SK-N-SH (cell line): ENCODE measurements around the gene SLIT1. TPM values are rescaled to one million over a fixed set of nuclear protein-coding genes. Genes with fewer than 3 reads are reported as not detected.

ENCODE experiments used
- CTCF ChIA-PET: fragments of 300-600, 350-600 bp; formaldehyde crosslinking; extraction: SDS; loops from one replicate; lab custom pipeline; 2021; lab: Yijun Ruan, JAX
- POLR2A ChIA-PET: fragments of 350-600 bp; sonication (Branson Sonifier 250); formaldehyde crosslinking; extraction: SDS; loops from one replicate; lab custom pipeline; 2020; ENCODE audit warnings: antibody characterized with exemption, inconsistent platforms; lab: Yijun Ruan, JAX
- DNase-seq: peaks from one replicate; pipeline ENCODE4 v3.0.0; 2012
- H2AFZ ChIP-seq: fragments of 200-600 bp; sonication (generic); 2 replicates; pipeline ENCODE4 v1.8.1; 2016; ENCODE audit warnings: antibody characterized with exemption, mild to moderate bottlenecking, low read depth
- H3F3A ChIP-seq: fragments of 200-600 bp; sonication (generic); replicated peaks from 2 replicates; pipeline ENCODE3; 2016; ENCODE audit warnings: antibody characterized with exemption, mild to moderate bottlenecking; ENCODE audit not compliant: insufficient read depth
- H3K27ac ChIP-seq, 2 experiments: fragments of 200-500 bp in 1 of 2; fragments of 200-600 bp in 1 of 2; sonication (Bioruptor generic) in 1 of 2; sonication (generic), shearing (Covaris generic) in 1 of 2; 2 replicates each; pipeline versions ENCODE4 v1.5.1 to v1.6.1; 2014 to 2016; ENCODE audit warnings: low read depth in 2 of 2, inconsistent platforms in 1 of 2, low read length in 1 of 2, mild to moderate bottlenecking in 1 of 2, mixed read lengths in 1 of 2
- H3K27me3 ChIP-seq: fragments of 200-600 bp; sonication (generic), shearing (Covaris generic); 2 replicates; pipeline ENCODE4 v1.6.1; 2016; ENCODE audit warnings: mixed run types; ENCODE audit not compliant: insufficient read depth
- H3K36me3 ChIP-seq, 2 experiments: fragments of 200-500 bp in 1 of 2; fragments of 200-600 bp in 1 of 2; sonication (Bioruptor generic) in 1 of 2; sonication (generic) in 1 of 2; replicated peaks in 1 of 2; 2 replicates each; pipeline versions ENCODE3 to v1.5.1; 2014 to 2016; ENCODE audit warnings: low read length in 1 of 2, mild to moderate bottlenecking in 1 of 2; ENCODE audit not compliant: insufficient read depth in 2 of 2, control insufficient read depth in 1 of 2
- H3K4me1 ChIP-seq, 2 experiments: fragments of 200-500 bp in 1 of 2; fragments of 200-600 bp in 1 of 2; sonication (Bioruptor generic) in 1 of 2; sonication (generic), shearing (Covaris generic) in 1 of 2; 2 replicates each; pipeline versions ENCODE4 v1.5.1 to v1.6.1; 2014 to 2016; ENCODE audit warnings: low read depth in 1 of 2, low read length in 1 of 2, mixed run types in 1 of 2; ENCODE audit not compliant: insufficient read depth in 2 of 2, control insufficient read depth in 1 of 2
- H3K4me2 ChIP-seq: fragments of 200-600 bp; sonication (generic), shearing (Covaris generic); 2 replicates; pipeline ENCODE4 v1.6.1; 2017; ENCODE audit warnings: mixed run types
- H3K4me3 ChIP-seq, 2 experiments: fragments of 200-500 bp in 1 of 2; fragments of 200-600 bp in 1 of 2; sonication (Bioruptor generic) in 1 of 2; sonication (generic), shearing (Covaris generic) in 1 of 2; 2 replicates each; pipeline versions ENCODE4 v1.5.1 to v1.8.1; 2014 to 2016; ENCODE audit warnings: low read depth in 2 of 2, inconsistent platforms in 1 of 2, low read length in 1 of 2, mild to moderate bottlenecking in 1 of 2, mixed read lengths in 1 of 2, moderate library complexity in 1 of 2
- H3K79me2 ChIP-seq: fragments of 200-600 bp; sonication (generic); 2 replicates; pipeline ENCODE4 v1.8.1; 2017; ENCODE audit warnings: mild to moderate bottlenecking; ENCODE audit not compliant: insufficient read depth
- H3K9ac ChIP-seq: fragments of 200-600 bp; sonication (generic); 2 replicates; pipeline ENCODE4 v1.6.1; 2017; ENCODE audit warnings: mixed run types
- H3K9me2 ChIP-seq: fragments of 200-600 bp; sonication (generic); 2 replicates; pipeline ENCODE4 v1.6.1; 2017; ENCODE audit warnings: mixed run types
- H3K9me3 ChIP-seq: fragments of 200-600 bp; sonication (generic); 2 replicates; pipeline ENCODE4 v1.6.1; 2017; ENCODE audit warnings: mixed run types, mild to moderate bottlenecking, moderate library complexity
- H4K20me1 ChIP-seq: fragments of 200-600 bp; sonication (generic); 2 replicates; pipeline ENCODE4 v1.6.1; 2017; ENCODE audit warnings: mild to moderate bottlenecking, mixed run types; ENCODE audit not compliant: insufficient read depth
- EP300 ChIP-seq, 2 experiments: IDR thresholded peaks; 2 replicates each; pipeline versions ENCODE4 v1.4.0 to v1.6.1; 2012; ENCODE audit warnings: borderline replicate concordance in 1 of 2, low read depth in 1 of 2, low read length in 1 of 2
- EZH2phosphoT487 ChIP-seq: fragments of 200-600 bp; sonication (generic); IDR thresholded peaks from 2 replicates; pipeline ENCODE4 v1.6.1; 2017; ENCODE audit warnings: low read depth, mixed run types, mild to moderate bottlenecking, antibody characterized with exemption, moderate library complexity, borderline replicate concordance
- FOSL2 ChIP-seq: IDR thresholded peaks from 2 replicates; pipeline ENCODE4 v1.4.0; 2012; ENCODE audit warnings: low read depth, mild to moderate bottlenecking, moderate library complexity, borderline replicate concordance
- FOXJ3 ChIP-seq: sonication (generic); formaldehyde crosslinking; IDR thresholded peaks from 2 replicates; pipeline ENCODE4 v1.5.1; 2020; ENCODE audit warnings: mild to moderate bottlenecking, missing genetic modification reagents
- FOXM1 ChIP-seq: IDR thresholded peaks from 2 replicates; pipeline ENCODE4 v1.4.0; 2012; ENCODE audit warnings: low read depth, mild to moderate bottlenecking
- IRF3 ChIP-seq: fragments of 150-350 bp; IDR thresholded peaks from 2 replicates; pipeline ENCODE4 v1.6.1; 2016; ENCODE audit warnings: mild to moderate bottlenecking, low read depth, low read length
- JUND ChIP-seq: IDR thresholded peaks from 2 replicates; pipeline ENCODE4 v1.4.0; 2012
- MXI1 ChIP-seq: IDR thresholded peaks from 2 replicates; pipeline ENCODE4 v1.6.1; 2012; ENCODE audit warnings: mild to moderate bottlenecking, low read depth, low read length, improper control_type of control experiment
- NFIC ChIP-seq: IDR thresholded peaks from 2 replicates; pipeline ENCODE4 v1.4.0; 2012; ENCODE audit warnings: borderline replicate concordance
- PBX3 ChIP-seq: IDR thresholded peaks from 2 replicates; pipeline ENCODE4; 2012
- RCOR1 ChIP-seq: fragments of 150-350 bp; IDR thresholded peaks from 2 replicates; pipeline ENCODE4 v1.6.1; 2017; ENCODE audit warnings: antibody characterized with exemption, low read length
- RXRA ChIP-seq: IDR thresholded peaks from 2 replicates; pipeline ENCODE4 v1.4.0; 2012; ENCODE audit warnings: low read depth, mild to moderate bottlenecking, borderline replicate concordance
- SIN3A ChIP-seq: IDR thresholded peaks from 2 replicates; pipeline ENCODE4 v1.6.1; 2012; ENCODE audit warnings: low read depth, mild to moderate bottlenecking, low read length, moderate library complexity, borderline replicate concordance
- TAF1 ChIP-seq: IDR thresholded peaks from 2 replicates; pipeline ENCODE4 v1.6.1; 2012; ENCODE audit warnings: low read depth, mild to moderate bottlenecking, low read length, moderate library complexity, borderline replicate concordance
- WGBS: methylation state at CpG from one replicate; pipeline ENCODE4 v1.1.6; 2017; ENCODE audit warnings: low lambda C conversion rate; 5-methylcytosine and 5-hydroxymethylcytosine counted together
- polyA plus RNA-seq, 3 experiments: library from polyadenylated mRNA; depleted of rRNA; stranded (reverse); fragments of >200 nt; gene quantifications; 2 replicates each; pipeline ENCODE4 v1.2.3, GENCODE V29; 2012
- TF ChIP-seq, protein P1 (sequence below): IDR thresholded peaks from 2 replicates; pipeline ENCODE4 v1.4.0; 2012; ENCODE audit warnings: low read depth
- TF ChIP-seq, protein P2 (sequence below): IDR thresholded peaks from 2 replicates; pipeline ENCODE4 v1.6.1; 2012; ENCODE audit warnings: mild to moderate bottlenecking, low read depth, low read length, moderate library complexity
- TF ChIP-seq, protein P3 (sequence below): fragments of 200-600 bp; sonication (generic); IDR thresholded peaks from 2 replicates; pipeline ENCODE4 v1.6.1; 2017; ENCODE audit warnings: antibody characterized with exemption, mild to moderate bottlenecking, moderate library complexity

The SLIT1 gene
- polyA plus RNA-seq, 1 of the 3 experiments (the other 2 are of a cell fraction): 0.05 TPM

- no peaks in the 10 kb centered on the region for H3K9me3 ChIP-seq
- TF ChIP-seq IRF3: no peak
- TF ChIP-seq RCOR1: no peak
- TF ChIP-seq RXRA: no peak
- TF ChIP-seq, protein P1, sequence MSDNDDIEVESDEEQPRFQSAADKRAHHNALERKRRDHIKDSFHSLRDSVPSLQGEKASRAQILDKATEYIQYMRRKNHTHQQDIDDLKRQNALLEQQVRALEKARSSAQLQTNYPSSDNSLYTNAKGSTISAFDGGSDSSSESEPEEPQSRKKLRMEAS: no peak
- TF ChIP-seq NFIC: no peak
- TF ChIP-seq, protein P2, sequence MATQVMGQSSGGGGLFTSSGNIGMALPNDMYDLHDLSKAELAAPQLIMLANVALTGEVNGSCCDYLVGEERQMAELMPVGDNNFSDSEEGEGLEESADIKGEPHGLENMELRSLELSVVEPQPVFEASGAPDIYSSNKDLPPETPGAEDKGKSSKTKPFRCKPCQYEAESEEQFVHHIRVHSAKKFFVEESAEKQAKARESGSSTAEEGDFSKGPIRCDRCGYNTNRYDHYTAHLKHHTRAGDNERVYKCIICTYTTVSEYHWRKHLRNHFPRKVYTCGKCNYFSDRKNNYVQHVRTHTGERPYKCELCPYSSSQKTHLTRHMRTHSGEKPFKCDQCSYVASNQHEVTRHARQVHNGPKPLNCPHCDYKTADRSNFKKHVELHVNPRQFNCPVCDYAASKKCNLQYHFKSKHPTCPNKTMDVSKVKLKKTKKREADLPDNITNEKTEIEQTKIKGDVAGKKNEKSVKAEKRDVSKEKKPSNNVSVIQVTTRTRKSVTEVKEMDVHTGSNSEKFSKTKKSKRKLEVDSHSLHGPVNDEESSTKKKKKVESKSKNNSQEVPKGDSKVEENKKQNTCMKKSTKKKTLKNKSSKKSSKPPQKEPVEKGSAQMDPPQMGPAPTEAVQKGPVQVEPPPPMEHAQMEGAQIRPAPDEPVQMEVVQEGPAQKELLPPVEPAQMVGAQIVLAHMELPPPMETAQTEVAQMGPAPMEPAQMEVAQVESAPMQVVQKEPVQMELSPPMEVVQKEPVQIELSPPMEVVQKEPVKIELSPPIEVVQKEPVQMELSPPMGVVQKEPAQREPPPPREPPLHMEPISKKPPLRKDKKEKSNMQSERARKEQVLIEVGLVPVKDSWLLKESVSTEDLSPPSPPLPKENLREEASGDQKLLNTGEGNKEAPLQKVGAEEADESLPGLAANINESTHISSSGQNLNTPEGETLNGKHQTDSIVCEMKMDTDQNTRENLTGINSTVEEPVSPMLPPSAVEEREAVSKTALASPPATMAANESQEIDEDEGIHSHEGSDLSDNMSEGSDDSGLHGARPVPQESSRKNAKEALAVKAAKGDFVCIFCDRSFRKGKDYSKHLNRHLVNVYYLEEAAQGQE: no peak
- no peak for TF ChIP-seq TAF1
- TF ChIP-seq JUND: no peak
- no peak for TF ChIP-seq MXI1
- TF ChIP-seq EZH2phosphoT487: no peak
- no peak for TF ChIP-seq FOSL2
- no peak for TF ChIP-seq FOXM1
- TF ChIP-seq FOXJ3: no peak
- TF ChIP-seq SIN3A: no peak
- TF ChIP-seq, protein P3, sequence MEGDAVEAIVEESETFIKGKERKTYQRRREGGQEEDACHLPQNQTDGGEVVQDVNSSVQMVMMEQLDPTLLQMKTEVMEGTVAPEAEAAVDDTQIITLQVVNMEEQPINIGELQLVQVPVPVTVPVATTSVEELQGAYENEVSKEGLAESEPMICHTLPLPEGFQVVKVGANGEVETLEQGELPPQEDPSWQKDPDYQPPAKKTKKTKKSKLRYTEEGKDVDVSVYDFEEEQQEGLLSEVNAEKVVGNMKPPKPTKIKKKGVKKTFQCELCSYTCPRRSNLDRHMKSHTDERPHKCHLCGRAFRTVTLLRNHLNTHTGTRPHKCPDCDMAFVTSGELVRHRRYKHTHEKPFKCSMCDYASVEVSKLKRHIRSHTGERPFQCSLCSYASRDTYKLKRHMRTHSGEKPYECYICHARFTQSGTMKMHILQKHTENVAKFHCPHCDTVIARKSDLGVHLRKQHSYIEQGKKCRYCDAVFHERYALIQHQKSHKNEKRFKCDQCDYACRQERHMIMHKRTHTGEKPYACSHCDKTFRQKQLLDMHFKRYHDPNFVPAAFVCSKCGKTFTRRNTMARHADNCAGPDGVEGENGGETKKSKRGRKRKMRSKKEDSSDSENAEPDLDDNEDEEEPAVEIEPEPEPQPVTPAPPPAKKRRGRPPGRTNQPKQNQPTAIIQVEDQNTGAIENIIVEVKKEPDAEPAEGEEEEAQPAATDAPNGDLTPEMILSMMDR: no peak
- TF ChIP-seq EP300 (IDR thresholded peaks at IDR 0.05; ENCODE audit: borderline replicate concordance in 1 of 2, low read depth in 1 of 2, low read length in 1 of 2): no peak
- no peak for TF ChIP-seq PBX3
- TF ChIP-seq, all 33 proteins: peak for 0
- H4K20me1 ChIP-seq: peaks cover 11% of the 10 kb centered on the region; the same call in 1 of the 2 replicates
- H2AFZ ChIP-seq: no peak overlapping the region
- peaks cover 17% of the 10 kb centered on the region for H3F3A ChIP-seq
- no peak overlapping the region for H3K4me2 ChIP-seq
- peaks cover 31 to 33% of the 10 kb centered on the region in 2 experiments for H3K36me3 ChIP-seq
- WGBS: 96% methylated on average over 1 of the region's 1 CpG
- H3K4me3 ChIP-seq: no peak overlapping the region
- POLR2A ChIA-PET: no interaction called here
- no peaks in the 10 kb centered on the region for H3K9me2 ChIP-seq
- H3K79me2 ChIP-seq: peaks cover 28% of the 10 kb centered on the region; the same call in 1 of the 2 replicates
- H3K27me3 ChIP-seq: no peaks in the 10 kb centered on the region
- H3K4me1 ChIP-seq: peaks cover 0 to 18% of the 10 kb centered on the region in 2 experiments; a peak in 3 of 4 replicates
- no peak overlapping the region for H3K9ac ChIP-seq
- H3K27ac ChIP-seq: peak overlapping the region in 1 of 2 experiments; percentile 30; a peak in 1 of 4 replicates
- DNase-seq: no peak
- CTCF ChIA-PET: interaction anchor here (0.8 kb wide), 1 partner anchor 10 kb away, joined by 3 read pairs; no protein-coding TSS in a partner anchor
Measured at GRCh38 chr10:96959733-96960132, 226.0 kb downstream of the SLIT1 start.
